ENCODE measurements around the gene MUS81. TPM values are rescaled to one million over a fixed set of nuclear protein-coding genes. Genes with fewer than 3 reads are reported as not detected.
A peak's percentile ranks its signal among the peaks of the same experiment; 100 is the strongest.

Gene MUS81
- total and polyA plus RNA-seq, 2 of the 4 experiments (the other 2 are of a cell fraction) = 23.7 to 47.9 TPM

- Histone ChIP-seq H3K36me3 (ENCODE audit: control insufficient read depth, insufficient read depth, low read length) (no peaks in the 10 kb centered on the region), H3K4me1 (ENCODE audit: control insufficient read depth, insufficient read depth, low read length) (peaks cover 24% of the 10 kb centered on the region), H3K79me1 (ENCODE audit: low read depth in 1 of 2, low read length in 2 of 2) (peaks cover 32 to 72% of the 10 kb centered on the region in 2 experiments; a peak in 3 of 4 replicates), H3K18ac (ENCODE audit: low read depth, low read length) (no peak overlapping the region), H2BK120ac (ENCODE audit: low read depth, low read length) (peak overlapping the region; percentile 83), H4K20me1 (ENCODE audit: insufficient read depth, low read length) (no peaks in the 10 kb centered on the region), H3K27me3 (ENCODE audit: control insufficient read depth, insufficient read depth, low read length) (no peaks in the 10 kb centered on the region), H3K9me3 (ENCODE audit: control insufficient read depth, insufficient read depth, low read length) (no peaks in the 10 kb centered on the region), H3K23ac (ENCODE audit: low read depth, low read length) (peak overlapping the region; percentile 70; the same call in 1 of the 2 replicates), H2BK5ac (ENCODE audit: low read depth, low read length, poor library complexity, severe bottlenecking) (no peak overlapping the region), H4K5ac (ENCODE audit: low read depth, low read length) (no peak overlapping the region; the same call in 1 of the 2 replicates), H3K56ac (ENCODE audit: extremely low read depth, insufficient read depth, low read length) (no peak overlapping the region), H4K91ac (ENCODE audit: insufficient read depth, low read depth, low read length) (peak overlapping the region; percentile 67), H2BK15ac (ENCODE audit: low read depth, low read length) (peak overlapping the region; percentile 70), H3K4me3 (ENCODE audit: insufficient read depth, low read depth, low read length) (no peak overlapping the region), H3K4ac (ENCODE audit: low read depth, low read length) (peak overlapping the region; percentile 48), H2AK9ac (replicated peaks; ENCODE audit: low read depth, low read length, poor library complexity) (peak overlapping the region; percentile 47), H4K8ac (ENCODE audit: low read depth in 2 of 2, low read length in 2 of 2) (peak overlapping the region in 1 of 2 experiments; percentile 9; a peak in 2 of 4 replicates), H2BK20ac (ENCODE audit: low read depth, low read length) (peak overlapping the region; percentile 81), H3K9ac (ENCODE audit: low read depth, low read length) (no peak overlapping the region), H3K27ac (ENCODE audit: insufficient read depth, low read length) (no peak overlapping the region), H3K9me1 (ENCODE audit: insufficient read depth, low read length) (peaks cover 21% of the 10 kb centered on the region), H2AFZ (replicated peaks; ENCODE audit: low read length, poor library complexity) (no peak overlapping the region), H3K4me2 (ENCODE audit: low read depth, low read length) (no peak overlapping the region), H2AK5ac (ENCODE audit: low read depth, low read length) (peak overlapping the region; percentile 69), H3K14ac (replicated peaks; ENCODE audit: low read depth, low read length) (peak overlapping the region; percentile 76)
- no TSS peak for BruUV-seq (replicated peaks)
- ChIA-PET CTCF (interaction anchor here (0.5 kb wide), 1 partner anchor 18 kb away, joined by 3 read pairs; the partner anchor contains the start of gene FIBP), POLR2A (ENCODE audit: unreplicated experiment) (interaction anchor here (1.0 kb wide), 1 partner anchor 11 kb away, joined by 3 read pairs; no protein-coding TSS in a partner anchor)
- in situ Hi-C loops (cut with MboI; ENCODE audit: low sequenced_read_pairs) (no loop called here), intact Hi-C loops (cut with micrococcal nuclease) (no loop called here), dilution Hi-C loops (cut with HindIII; ENCODE audit: low sequenced_read_pairs, unreplicated experiment) (no loop called here)
- no peak for TF ChIP-seq CEBPB (IDR thresholded peaks at IDR 0.05; ENCODE audit: low read depth, low read length)
- TF ChIP-seq BHLHE40 (IDR thresholded peaks at IDR 0.05; ENCODE audit: low read depth, low read length) = no peak
- no peak for TF ChIP-seq MXI1 (IDR thresholded peaks at IDR 0.05; ENCODE audit: borderline replicate concordance, low read depth, low read length)
- no peak for TF ChIP-seq RFX5 (IDR thresholded peaks at IDR 0.05; ENCODE audit: low read depth, low read length)
- no peak for TF ChIP-seq CHD1 (IDR thresholded peaks at IDR 0.05; ENCODE audit: low read depth, low read length)
- no peak for TF ChIP-seq POLR2A (IDR thresholded peaks at IDR 0.05; ENCODE audit: low read depth, low read length)
- no peak for TF ChIP-seq MAZ (IDR thresholded peaks at IDR 0.05; ENCODE audit: borderline replicate concordance, low read depth, low read length)
- no peak for TF ChIP-seq MAFK (IDR thresholded peaks at IDR 0.05; ENCODE audit: low read depth, low read length)
- no peak for DNase-seq
- no CpG with 5 or more reads among the region's 5 CpGs for WGBS, 2 experiments (ENCODE audit: extremely low coverage in 2 of 2, insufficient read length in 1 of 2)
- no peak for ATAC-seq (ENCODE audit: low read depth)
Measured at GRCh38 chr11:65906602-65907001, 46.4 kb downstream of the MUS81 start.

All from IMR-90 (cell line).